ENCODE data around the gene XPC. TPM values are rescaled to one million over a fixed set of nuclear protein-coding genes. Genes with fewer than 3 reads are reported as not detected.

The XPC gene
- polyA plus RNA-seq, 1 donor, result 35.4 TPM

DNA sequence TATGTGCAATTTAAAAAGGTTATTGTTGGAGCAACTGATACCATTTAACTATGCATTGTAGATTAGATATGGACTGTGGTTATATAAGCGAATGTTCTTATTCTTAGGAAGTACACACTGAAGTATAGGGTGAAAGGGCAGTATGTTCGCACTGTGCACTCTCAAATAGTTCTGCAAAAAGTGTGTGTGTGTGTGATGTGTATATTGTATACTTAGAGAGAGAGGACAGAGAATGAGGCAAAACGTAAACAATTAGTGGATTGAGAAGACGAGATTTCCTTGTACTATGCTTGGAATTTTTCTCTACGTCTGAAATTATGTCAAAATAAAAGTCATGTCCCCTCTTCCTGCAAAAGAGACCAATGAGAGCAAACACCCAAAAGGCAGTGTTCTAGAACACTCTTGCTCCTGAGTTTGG, 30.6 kb upstream of the XPC start:
- Histone ChIP-seq H3K9me3 (ENCODE audit: control insufficient read depth, low read depth, low read length) (no peaks in the 10 kb centered on the region), H3K4me3 (ENCODE audit: low read length) (no peak overlapping the region), H3K36me3 (ENCODE audit: control insufficient read depth, insufficient read depth, low read length) (no peaks in the 10 kb centered on the region), H3K4me1 (ENCODE audit: control insufficient read depth, insufficient read depth, low read length) (peaks cover 70% of the 10 kb centered on the region), H3K27me3 (ENCODE audit: control insufficient read depth, insufficient read depth, low read length) (no peaks in the 10 kb centered on the region), H3K27ac (ENCODE audit: low read length) (peak overlapping the region; percentile 63)
- WGBS (ENCODE audit: insufficient coverage, low lambda C conversion rate), result 0% methylated on average over 1 of the region's 5 CpGs
- DNase-seq, result peak; percentile 58 to 82

DNA sequence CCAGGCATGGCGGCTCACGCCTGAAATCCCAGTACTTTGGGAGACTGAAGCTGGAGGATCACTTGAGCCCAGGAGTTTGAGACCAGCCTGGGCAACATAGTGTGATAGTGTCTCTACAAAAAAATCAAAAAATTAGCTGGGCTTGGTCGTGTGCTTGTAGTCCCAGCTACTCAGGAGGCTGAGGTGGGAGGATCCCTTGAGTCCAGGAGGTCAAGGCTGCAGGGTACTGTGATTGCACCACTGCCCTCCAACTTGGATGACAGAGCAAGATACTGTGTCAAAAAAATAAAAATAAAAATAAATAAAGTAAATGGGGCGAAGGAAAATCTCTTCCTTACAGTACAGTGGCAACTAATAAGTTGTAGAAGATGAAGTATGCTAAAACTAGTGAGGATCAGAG, 29.8 kb upstream of the XPC start:
- Histone ChIP-seq H3K4me3 (ENCODE audit: low read length) (no peak overlapping the region), H3K4me1 (ENCODE audit: control insufficient read depth, insufficient read depth, low read length) (peaks cover 73% of the 10 kb centered on the region), H3K27ac (ENCODE audit: low read length) (peak overlapping the region; percentile 63), H3K36me3 (ENCODE audit: control insufficient read depth, insufficient read depth, low read length) (no peaks in the 10 kb centered on the region), H3K27me3 (ENCODE audit: control insufficient read depth, insufficient read depth, low read length) (no peaks in the 10 kb centered on the region), H3K9me3 (ENCODE audit: control insufficient read depth, low read depth, low read length) (no peaks in the 10 kb centered on the region)
- 100% methylated on average over 3 of the region's 4 CpGs for WGBS (ENCODE audit: insufficient coverage, low lambda C conversion rate)
- DNase-seq, result no peak

DNA sequence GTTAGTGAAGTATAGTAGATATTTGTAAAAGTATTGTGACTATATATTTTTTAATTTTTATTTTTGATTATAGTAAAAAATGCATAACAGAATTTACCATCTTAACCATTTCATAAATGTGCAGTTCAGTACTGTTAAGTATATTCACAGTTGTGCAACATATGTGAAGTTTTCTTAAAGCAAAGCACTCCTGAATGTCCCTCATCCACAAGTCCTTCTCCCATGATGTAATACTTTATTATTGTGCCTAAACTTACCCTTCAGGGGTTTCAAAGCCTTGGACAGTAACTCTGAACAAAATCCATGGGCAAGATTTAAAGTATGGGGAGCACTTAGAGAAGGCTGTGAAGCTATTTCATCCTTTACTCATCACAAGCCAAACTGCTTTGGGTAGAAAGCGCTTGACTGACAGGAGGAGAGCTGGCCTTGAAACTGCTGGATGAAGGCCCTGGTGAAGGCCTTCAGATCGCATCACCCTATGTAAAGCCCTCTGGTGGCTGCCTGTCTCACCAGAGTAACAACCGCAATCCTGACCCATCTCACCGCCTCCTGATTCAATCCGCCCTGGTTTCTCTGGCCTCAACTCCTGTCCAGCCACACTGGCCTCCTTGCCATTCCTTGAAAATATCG, 28.3 kb upstream of the XPC start:
- WGBS (ENCODE audit: insufficient coverage, low lambda C conversion rate), result 100% methylated on average over 2 of the region's 6 CpGs
- DNase-seq, result no peak

DNA sequence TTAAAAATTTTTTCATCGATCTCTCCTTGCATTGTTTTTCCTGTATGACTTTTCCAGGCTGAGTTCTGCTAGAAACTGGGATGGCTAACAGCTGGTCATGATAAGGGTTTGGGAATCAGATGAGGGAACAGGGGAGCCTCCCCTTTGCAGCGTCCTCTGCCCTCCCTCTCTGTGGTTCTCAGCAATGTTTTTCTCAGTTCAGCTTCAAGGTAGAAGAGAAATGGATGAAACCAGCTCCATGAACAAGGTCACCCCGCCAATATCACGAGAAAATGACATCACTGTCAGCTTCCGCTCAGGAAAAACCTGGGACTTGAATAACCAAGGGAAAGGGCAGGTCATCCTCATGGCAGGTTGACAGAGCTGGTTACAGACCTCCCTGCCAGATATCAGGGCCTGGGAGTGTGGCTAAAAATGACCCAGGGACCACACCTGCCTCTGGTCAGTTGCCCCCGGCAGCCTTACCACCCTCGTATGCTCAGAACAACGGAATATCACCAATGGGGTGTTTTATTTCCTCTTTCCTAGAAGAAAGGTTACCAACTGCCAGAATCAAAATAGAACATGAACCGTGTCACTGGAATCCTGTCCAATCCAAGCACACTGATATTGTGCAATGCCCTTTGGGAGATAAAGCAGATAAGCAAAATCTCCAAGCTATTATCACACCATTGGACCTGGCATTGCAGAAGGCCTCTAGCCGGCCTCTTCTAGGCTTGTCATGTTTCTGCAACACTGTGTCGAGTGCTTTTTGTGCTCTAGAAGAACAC, 26.3 kb upstream of the XPC start:
- Histone ChIP-seq H3K27me3 (ENCODE audit: control insufficient read depth, insufficient read depth, low read length) (no peaks in the 10 kb centered on the region), H3K4me3 (ENCODE audit: low read length) (no peak overlapping the region), H3K27ac (ENCODE audit: low read length) (peak overlapping the region; percentile 89), H3K36me3 (ENCODE audit: control insufficient read depth, insufficient read depth, low read length) (peaks cover 1% of the 10 kb centered on the region), H3K9me3 (ENCODE audit: control insufficient read depth, low read depth, low read length) (no peaks in the 10 kb centered on the region), H3K4me1 (ENCODE audit: control insufficient read depth, insufficient read depth, low read length) (peaks cover 65% of the 10 kb centered on the region)
- peak; percentile 68 to 86 for DNase-seq
- 14% methylated on average over 1 of the region's 11 CpGs for WGBS (ENCODE audit: insufficient coverage, low lambda C conversion rate)

More for the DNA sequence above, 28.3 kb upstream of the XPC start:
- Histone ChIP-seq H3K27me3 (ENCODE audit: control insufficient read depth, insufficient read depth, low read length) (no peaks in the 10 kb centered on the region), H3K4me3 (ENCODE audit: low read length) (no peak overlapping the region), H3K9me3 (ENCODE audit: control insufficient read depth, low read depth, low read length) (no peaks in the 10 kb centered on the region), H3K27ac (ENCODE audit: low read length) (no peak overlapping the region), H3K36me3 (ENCODE audit: control insufficient read depth, insufficient read depth, low read length) (no peaks in the 10 kb centered on the region), H3K4me1 (ENCODE audit: control insufficient read depth, insufficient read depth, low read length) (peaks cover 75% of the 10 kb centered on the region)

DNA sequence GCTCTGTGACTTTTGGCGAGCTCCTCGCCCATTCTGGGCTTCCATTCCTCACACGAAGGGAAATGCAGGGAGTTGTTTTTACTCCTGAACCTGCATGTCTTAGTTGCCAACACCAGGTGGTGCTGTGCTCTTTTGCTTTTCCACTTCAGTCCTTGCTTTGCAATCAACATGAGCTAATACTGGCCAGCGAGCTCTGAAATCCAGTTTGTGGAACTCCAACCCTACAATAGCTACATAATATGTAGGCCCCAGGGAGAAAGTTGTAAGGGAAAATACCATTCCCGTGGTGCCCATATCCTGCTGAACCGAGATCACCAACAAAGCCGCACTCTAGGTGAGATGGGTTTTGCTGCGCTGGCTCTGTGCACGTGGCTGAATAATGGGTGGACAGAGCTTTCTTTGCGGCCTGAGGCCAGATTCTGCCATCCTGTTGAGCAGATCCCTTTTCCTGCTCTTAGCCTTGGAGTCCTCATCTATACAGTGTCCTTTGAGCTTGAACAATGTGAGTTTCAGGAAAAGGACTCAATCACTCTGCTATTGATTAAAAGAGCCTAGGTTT, 25.2 kb upstream of the XPC start:
- no CpG with 5 or more reads among the region's 10 CpGs for WGBS (ENCODE audit: insufficient coverage, low lambda C conversion rate)
- no peaks in the 10 kb centered on the region for H3K27me3 ChIP-seq (ENCODE audit: control insufficient read depth, insufficient read depth, low read length)
- H3K36me3 ChIP-seq (ENCODE audit: control insufficient read depth, insufficient read depth, low read length), result peaks cover 12% of the 10 kb centered on the region
- no peak overlapping the region for H3K4me3 ChIP-seq (ENCODE audit: low read length)
- peaks cover 55% of the 10 kb centered on the region for H3K4me1 ChIP-seq (ENCODE audit: control insufficient read depth, insufficient read depth, low read length)
- peak overlapping the region; percentile 89 for H3K27ac ChIP-seq (ENCODE audit: low read length)
- no peaks in the 10 kb centered on the region for H3K9me3 ChIP-seq (ENCODE audit: control insufficient read depth, low read depth, low read length)
- peak; percentile 79 to 80 for DNase-seq

DNA sequence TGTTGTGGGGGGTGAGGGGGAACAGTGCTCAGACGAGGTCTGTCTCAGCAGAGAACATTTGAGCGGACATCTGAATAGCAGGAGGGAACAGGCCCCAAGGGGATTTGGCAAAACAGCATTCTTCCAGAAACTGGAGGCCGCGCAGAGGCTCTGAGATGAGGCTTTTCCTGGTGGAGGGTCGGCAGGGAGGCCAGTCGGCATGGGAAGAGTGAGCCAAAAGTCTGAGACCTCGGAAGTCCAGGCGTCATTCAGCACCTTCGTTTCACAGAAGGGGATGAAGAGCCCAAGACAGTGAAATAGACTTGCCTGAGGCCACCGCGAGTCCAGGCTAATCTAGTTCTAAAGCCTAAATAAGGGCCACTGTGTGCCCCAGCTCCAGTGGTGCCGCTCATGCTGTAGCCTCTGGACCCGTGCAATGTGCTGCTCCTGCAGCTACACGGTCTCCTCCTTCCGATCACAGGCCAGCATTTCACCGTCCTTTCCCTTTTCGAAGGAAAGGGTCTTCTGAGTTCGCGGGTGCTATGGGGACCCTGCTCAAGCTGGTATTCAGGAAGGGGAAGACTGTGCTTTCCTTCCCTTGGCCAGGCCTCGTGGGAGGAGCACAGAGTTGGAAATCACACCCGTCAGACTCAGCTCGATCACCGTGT, 24.6 kb upstream of the XPC start:
- Histone ChIP-seq H3K4me1 (ENCODE audit: control insufficient read depth, insufficient read depth, low read length) (peaks cover 49% of the 10 kb centered on the region), H3K27ac (ENCODE audit: low read length) (peak overlapping the region; percentile 67), H3K4me3 (ENCODE audit: low read length) (no peak overlapping the region), H3K27me3 (ENCODE audit: control insufficient read depth, insufficient read depth, low read length) (no peaks in the 10 kb centered on the region), H3K9me3 (ENCODE audit: control insufficient read depth, low read depth, low read length) (no peaks in the 10 kb centered on the region), H3K36me3 (ENCODE audit: control insufficient read depth, insufficient read depth, low read length) (peaks cover 17% of the 10 kb centered on the region)
- WGBS (ENCODE audit: insufficient coverage, low lambda C conversion rate), result no CpG with 5 or more reads among the region's 23 CpGs
- no peak for DNase-seq

DNA sequence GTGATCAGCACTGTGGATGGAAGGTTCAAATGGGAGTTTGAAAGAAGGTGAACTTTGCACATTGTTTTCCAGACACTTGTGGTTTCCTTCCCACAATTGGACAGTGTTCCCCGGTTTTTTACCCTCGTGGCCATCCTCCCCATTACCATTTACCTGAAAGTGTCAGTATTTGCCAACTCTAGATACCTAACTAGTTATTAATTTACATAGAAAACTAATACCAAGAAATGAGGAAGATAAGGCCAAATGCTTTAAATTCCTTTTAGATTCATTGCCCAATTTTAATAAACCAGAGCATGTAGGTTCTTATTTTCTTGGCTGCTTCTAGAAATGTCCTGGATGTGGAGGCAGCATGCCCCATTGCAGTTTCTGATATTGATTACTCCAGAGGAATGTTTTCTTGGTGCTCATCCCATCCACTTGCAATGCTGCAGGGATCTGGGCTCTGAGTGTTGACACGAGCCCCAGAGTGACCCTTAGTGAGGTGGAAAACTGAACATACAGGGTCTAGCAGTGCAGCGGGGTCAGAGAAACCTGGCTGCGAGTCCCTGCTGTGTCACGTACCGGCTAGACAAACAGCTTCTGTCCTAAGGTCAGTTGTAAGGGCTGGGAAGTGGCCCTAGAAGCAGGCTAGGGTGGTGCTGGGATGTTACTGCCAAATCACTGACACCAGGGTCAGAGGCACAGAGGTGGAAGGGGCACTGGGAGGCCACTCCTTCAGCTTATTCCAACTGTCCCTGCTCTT, 23.7 kb upstream of the XPC start:
- DNase-seq, result peak in 1 of 2 donors; percentile 66
- Histone ChIP-seq H3K4me3 (ENCODE audit: low read length) (no peak overlapping the region), H3K4me1 (ENCODE audit: control insufficient read depth, insufficient read depth, low read length) (peaks cover 43% of the 10 kb centered on the region), H3K9me3 (ENCODE audit: control insufficient read depth, low read depth, low read length) (no peaks in the 10 kb centered on the region), H3K27me3 (ENCODE audit: control insufficient read depth, insufficient read depth, low read length) (no peaks in the 10 kb centered on the region), H3K36me3 (ENCODE audit: control insufficient read depth, insufficient read depth, low read length) (peaks cover 23% of the 10 kb centered on the region), H3K27ac (ENCODE audit: low read length) (peak overlapping the region; percentile 67)
- 20% methylated on average over 2 of the region's 7 CpGs for WGBS (ENCODE audit: insufficient coverage, low lambda C conversion rate)

DNA sequence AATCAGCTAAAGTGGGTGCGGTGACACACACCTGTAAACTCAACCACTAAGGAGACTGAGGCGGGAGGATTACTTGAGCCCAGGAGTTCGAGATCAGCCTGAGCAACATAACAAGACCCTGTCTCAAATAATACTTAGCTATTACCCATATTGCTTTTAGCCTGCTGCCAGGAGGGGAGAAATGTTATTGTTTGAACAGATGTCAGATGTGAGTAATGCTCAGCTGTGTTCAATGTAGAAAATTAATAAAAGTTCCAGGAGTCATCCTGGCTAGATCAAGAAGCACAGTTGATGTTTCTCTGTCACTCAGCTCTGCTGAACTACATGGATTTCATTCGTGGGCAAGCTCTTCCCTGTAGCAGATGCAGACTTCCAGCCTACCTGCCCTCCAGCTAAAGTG, 22.4 kb upstream of the XPC start:
- Histone ChIP-seq H3K9me3 (ENCODE audit: control insufficient read depth, low read depth, low read length) (no peaks in the 10 kb centered on the region), H3K36me3 (ENCODE audit: control insufficient read depth, insufficient read depth, low read length) (peaks cover 26% of the 10 kb centered on the region), H3K27me3 (ENCODE audit: control insufficient read depth, insufficient read depth, low read length) (no peaks in the 10 kb centered on the region), H3K27ac (ENCODE audit: low read length) (peak overlapping the region; percentile 67), H3K4me1 (ENCODE audit: control insufficient read depth, insufficient read depth, low read length) (peaks cover 43% of the 10 kb centered on the region), H3K4me3 (ENCODE audit: low read length) (no peak overlapping the region)
- WGBS (ENCODE audit: insufficient coverage, low lambda C conversion rate), result no CpG with 5 or more reads among the region's 4 CpGs
- no peak for DNase-seq

DNA sequence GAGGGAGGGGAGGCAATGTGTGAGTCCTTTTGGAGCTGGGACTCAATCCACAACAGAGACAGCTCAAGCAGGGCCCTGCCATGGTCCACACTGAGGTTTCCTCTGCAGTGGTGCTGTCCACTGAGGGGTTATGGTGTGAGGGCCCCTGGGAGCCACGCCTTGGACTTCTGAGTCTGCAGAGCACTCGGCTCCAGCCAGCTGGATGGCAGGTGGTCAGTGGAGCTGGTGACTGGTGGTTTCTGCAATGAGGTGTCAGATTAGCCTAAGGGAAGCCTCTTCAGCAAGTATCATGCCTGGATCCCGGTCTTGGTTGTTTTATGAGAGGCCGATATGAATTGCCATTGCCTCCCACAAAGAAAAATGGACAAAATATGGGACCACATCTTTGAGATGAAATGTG, 21.9 kb upstream of the XPC start:
- H3K9me3 ChIP-seq (ENCODE audit: control insufficient read depth, low read depth, low read length), result no peaks in the 10 kb centered on the region
- H3K4me3 ChIP-seq (ENCODE audit: low read length), result no peak overlapping the region
- WGBS (ENCODE audit: insufficient coverage, low lambda C conversion rate), result no CpG with 5 or more reads among the region's 4 CpGs
- H3K27ac ChIP-seq (ENCODE audit: low read length), result no peak overlapping the region
- peaks cover 41% of the 10 kb centered on the region for H3K4me1 ChIP-seq (ENCODE audit: control insufficient read depth, insufficient read depth, low read length)
- DNase-seq, result no peak
- H3K27me3 ChIP-seq (ENCODE audit: control insufficient read depth, insufficient read depth, low read length), result no peaks in the 10 kb centered on the region
- H3K36me3 ChIP-seq (ENCODE audit: control insufficient read depth, insufficient read depth, low read length), result peaks cover 30% of the 10 kb centered on the region

DNA sequence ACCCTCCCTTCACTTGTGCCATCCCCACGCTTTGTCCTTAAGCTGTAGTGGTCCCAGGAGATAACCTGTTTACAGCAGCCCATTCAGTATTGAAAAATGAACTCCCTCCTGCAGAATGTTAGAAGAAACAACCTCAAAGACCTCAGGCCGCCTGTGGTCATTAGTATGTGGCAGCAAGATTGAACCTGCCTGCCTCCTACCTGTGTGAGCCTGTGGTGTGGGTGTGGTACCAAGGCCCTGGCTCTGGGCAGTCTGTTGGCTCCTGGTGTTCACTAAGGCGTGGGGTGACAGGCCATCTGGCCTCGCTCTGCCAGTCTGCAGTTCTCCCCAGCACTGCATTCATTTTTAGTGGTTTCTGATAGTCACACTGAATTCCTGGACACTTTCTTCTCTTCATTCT, 21.2 kb upstream of the XPC start:
- Histone ChIP-seq H3K4me1 (ENCODE audit: control insufficient read depth, insufficient read depth, low read length) (peaks cover 36% of the 10 kb centered on the region), H3K36me3 (ENCODE audit: control insufficient read depth, insufficient read depth, low read length) (peaks cover 34% of the 10 kb centered on the region), H3K27me3 (ENCODE audit: control insufficient read depth, insufficient read depth, low read length) (no peaks in the 10 kb centered on the region), H3K4me3 (ENCODE audit: low read length) (no peak overlapping the region), H3K9me3 (ENCODE audit: control insufficient read depth, low read depth, low read length) (no peaks in the 10 kb centered on the region), H3K27ac (ENCODE audit: low read length) (no peak overlapping the region)
- no peak for DNase-seq
- WGBS (ENCODE audit: insufficient coverage, low lambda C conversion rate), result 83% methylated on average over 1 of the region's 4 CpGs

All from large intestine (tissue), 3 donors.